Measurements from ENCODE around the gene DENND5A.

GRCh38 chr11:9137293-9138132 lies 127.6 kb downstream of the DENND5A start:
- TF ChIP-seq CTCF (IDR thresholded peaks at IDR 0.05; ENCODE audit: control extremely low read depth in 1 of 3, insufficient read depth in 1 of 3, low read depth in 1 of 3, low read length in 3 of 3) (peak; percentile 94 to 99 (median 96)), TAF7 (optimal IDR thresholded peaks at IDR 0.05; ENCODE audit: borderline replicate concordance, low read depth, low read length) (no peak), CBX8 (IDR thresholded peaks at IDR 0.05; ENCODE audit: borderline replicate concordance, low read depth, low read length) (no peak), POLR2A (IDR thresholded peaks at IDR 0.05; ENCODE audit: control extremely low read depth in 1 of 2, low read depth in 2 of 2, low read length in 2 of 2) (no peak), KDM4A (IDR thresholded peaks at IDR 0.05; ENCODE audit: low read depth, low read length, severe bottlenecking) (no peak), EZH2 (IDR thresholded peaks at IDR 0.05; ENCODE audit: low read depth, low read length, severe bottlenecking) (no peak), ATF2 (IDR thresholded peaks at IDR 0.05; ENCODE audit: low read length) (peak; percentile 54; the same call in 1 of the 2 replicates), JUND (IDR thresholded peaks at IDR 0.05; ENCODE audit: low read length) (no peak), HDAC2 (IDR thresholded peaks at IDR 0.05; ENCODE audit: borderline replicate concordance in 1 of 2, low read depth in 2 of 2, low read length in 2 of 2) (no peak)

Data from H1 (cell line).